WTC11 (cell line): ENCODE measurements around the gene FURIN.

Source experiments
- CTCF ChIP-seq: fragments of 200-600 bp; IDR thresholded peaks from 2 replicates; pipeline ENCODE4 v1.8.0; 2022; ENCODE audit warnings: antibody characterized with exemption
- FOXP1 ChIP-seq: sonication (generic); formaldehyde crosslinking; IDR thresholded peaks from 2 replicates; pipeline ENCODE4 v1.8.0; 2022; ENCODE audit warnings: missing genetic modification reagents, mild to moderate bottlenecking, moderate library complexity, borderline replicate concordance
- NFYB ChIP-seq: sonication (generic); formaldehyde crosslinking; conservative IDR thresholded peaks from 2 replicates; pipeline ENCODE4 v1.8.0; 2022; ENCODE audit warnings: low read depth, missing genetic modification reagents
- TEAD4 ChIP-seq: sonication (generic); formaldehyde crosslinking; IDR thresholded peaks from 2 replicates; pipeline ENCODE4 v1.8.0; 2022; ENCODE audit warnings: mild to moderate bottlenecking, missing genetic modification reagents
- ZBTB43 ChIP-seq: sonication (generic); formaldehyde crosslinking; IDR thresholded peaks from 2 replicates; pipeline ENCODE4 v1.8.1; 2023; ENCODE audit warnings: mild to moderate bottlenecking, missing genetic modification reagents
- ZNF232 ChIP-seq: sonication (generic); formaldehyde crosslinking; IDR thresholded peaks from 2 replicates; pipeline ENCODE4 v1.8.0; 2022; ENCODE audit warnings: mild to moderate bottlenecking, missing genetic modification reagents

GRCh38 chr15:90851114-90851513 is 17.3 kb upstream of the FURIN start:
- TF ChIP-seq NFYB (CRISPR knock-in tag) = no peak
- no peak for TF ChIP-seq ZBTB43
- no peak for TF ChIP-seq CTCF
- no peak for TF ChIP-seq ZNF232 (CRISPR knock-in tag)
- TF ChIP-seq FOXP1 (CRISPR knock-in tag) = no peak
- TF ChIP-seq TEAD4 = no peak
